Erythroblast (primary cell): ENCODE results near the gene ZNF283.

ENCODE experiments used
- GATA1 ChIP-seq: IDR thresholded peaks from 2 replicates; pipeline ENCODE4 v1.6.1; 2011; ENCODE audit warnings: low read depth, mild to moderate bottlenecking, control low read depth, low read length, moderate library complexity
- POLR2A ChIP-seq: IDR thresholded peaks from 2 replicates; pipeline ENCODE4 v1.6.1; 2011; ENCODE audit warnings: mild to moderate bottlenecking, low read length

- no peak for TF ChIP-seq POLR2A
- no peak for TF ChIP-seq GATA1
Measured at GRCh38 chr19:43812259-43812658, 14.9 kb upstream of the ZNF283 start.
